NCI-H1417 (cell line): ENCODE data around the gene ATP5F1A.

ENCODE experiments used
- DNase-seq, 3 experiments: peaks; one replicate each; lab custom pipeline; 2025; lab: John Stamatoyannopoulos, UW

Gene ATP5F1A

GRCh38 chr18:46073474-46074331, 24.4 kb downstream of the ATP5F1A start:
- DNase-seq, result peak; percentile 55 to 87 (median 57)

DNA sequence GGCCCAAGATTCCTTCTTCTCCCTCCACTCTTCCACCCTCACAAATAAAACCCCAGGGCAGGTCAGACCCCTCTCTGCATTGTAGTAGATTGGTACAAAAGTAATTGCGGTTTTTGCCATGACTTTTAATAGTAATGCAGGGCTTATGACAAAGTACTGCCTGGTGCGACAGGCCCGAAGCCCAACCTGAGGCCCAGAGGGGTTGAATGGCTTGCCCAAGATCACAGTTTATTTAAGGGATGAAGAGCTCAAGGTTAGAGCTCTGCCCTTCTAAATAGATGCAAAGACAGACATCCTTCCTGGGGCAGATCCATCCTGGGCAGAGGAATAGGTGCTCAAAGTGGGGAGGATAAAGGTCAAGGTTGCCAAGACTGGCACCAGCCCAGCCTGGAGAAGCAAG, 25.1 kb downstream of the ATP5F1A start:
- DNase-seq, result no peak

GRCh38 chr18:46072376-46072867, 25.7 kb downstream of the ATP5F1A start:
- no peak for DNase-seq

DNA sequence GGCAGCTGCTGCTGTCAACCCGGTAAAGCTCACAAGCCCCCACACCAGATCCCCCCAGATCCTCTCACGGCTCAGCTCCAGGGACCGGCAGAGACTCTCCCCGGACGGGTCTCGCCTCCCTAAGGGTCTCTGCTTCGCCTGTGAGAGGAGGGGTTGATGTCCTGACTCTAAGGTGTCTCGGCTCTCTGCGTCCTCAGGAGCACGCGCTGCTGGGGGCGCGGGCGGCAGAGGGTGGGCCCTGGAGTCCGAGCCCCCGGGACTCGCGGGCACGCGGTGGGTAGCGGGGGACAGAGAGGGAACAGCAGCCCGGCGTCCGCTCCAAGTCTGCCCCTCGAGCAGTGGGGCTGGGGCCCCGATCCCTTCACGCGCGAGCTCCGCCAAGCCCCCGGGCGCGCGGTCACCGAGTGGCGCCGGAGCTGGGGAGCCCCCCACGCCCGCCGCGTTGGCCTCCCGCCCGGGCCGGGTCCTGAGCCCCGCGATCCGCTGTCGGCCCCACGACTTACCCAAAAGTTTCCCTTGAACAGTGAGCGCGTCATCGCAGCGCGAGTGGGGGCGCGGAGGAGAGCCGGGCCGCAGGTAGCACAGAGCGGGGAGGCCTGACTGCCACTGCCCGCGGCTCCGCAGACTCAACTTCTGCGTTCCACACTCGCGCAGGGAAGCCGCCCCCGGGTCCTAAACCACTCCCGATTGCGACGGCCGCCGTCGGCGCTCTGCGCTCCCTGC, 26.3 kb downstream of the ATP5F1A start, which contains the start of gene PSTPIP2:
PSTPIP2 (minus strand) TSS at position 608 of the 723 bp plus-strand sequence; CDS start at position 536, 72 bp downstream.
- DNase-seq, result peak; percentile 16 to 67 (median 65)

DNA sequence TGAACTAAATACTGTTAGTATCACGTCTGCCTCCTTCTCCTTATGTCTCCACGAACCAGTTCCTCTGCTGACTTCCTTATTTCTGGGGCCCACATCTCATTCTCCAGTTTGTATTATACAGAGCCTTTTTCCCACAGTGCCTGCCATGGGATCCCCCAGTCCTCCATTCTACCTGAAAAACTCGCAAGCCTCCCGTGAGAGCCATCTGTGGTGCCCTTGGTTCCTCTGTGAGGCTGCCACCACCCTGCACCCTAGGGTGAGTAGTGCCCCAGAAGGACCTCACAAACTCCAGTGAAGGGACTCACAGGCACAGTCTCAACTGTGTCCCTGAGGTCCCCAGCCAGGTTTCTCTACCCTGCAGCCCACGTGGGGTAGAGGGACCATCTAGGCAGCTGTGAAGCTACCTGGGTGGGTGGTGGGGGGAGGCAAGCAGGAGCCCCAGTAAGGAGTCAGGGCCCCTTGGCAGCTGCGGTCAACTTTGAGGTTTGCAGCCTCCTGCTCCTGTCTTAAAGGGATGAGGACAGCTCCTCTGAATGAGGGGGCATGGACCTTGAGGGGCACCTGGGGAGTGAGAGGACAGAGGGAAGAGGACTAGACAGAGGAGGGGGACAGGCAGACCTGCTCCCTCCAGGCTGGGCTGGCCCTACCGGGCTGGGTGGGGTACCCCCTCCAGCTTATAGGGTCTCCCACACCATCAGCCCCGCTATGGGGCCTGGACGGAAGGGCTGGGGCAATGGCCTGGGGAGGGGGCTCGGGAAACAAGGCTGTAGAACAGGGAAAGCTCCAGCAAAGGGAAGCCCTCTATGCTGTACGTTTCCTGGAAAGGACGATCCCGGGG, 27.1 kb downstream of the ATP5F1A start:
- peak in 1 of 3 experiments; percentile 45 for DNase-seq

GRCh38 chr18:46070232-46070631, 27.9 kb downstream of the ATP5F1A start:
- no peak for DNase-seq

DNA sequence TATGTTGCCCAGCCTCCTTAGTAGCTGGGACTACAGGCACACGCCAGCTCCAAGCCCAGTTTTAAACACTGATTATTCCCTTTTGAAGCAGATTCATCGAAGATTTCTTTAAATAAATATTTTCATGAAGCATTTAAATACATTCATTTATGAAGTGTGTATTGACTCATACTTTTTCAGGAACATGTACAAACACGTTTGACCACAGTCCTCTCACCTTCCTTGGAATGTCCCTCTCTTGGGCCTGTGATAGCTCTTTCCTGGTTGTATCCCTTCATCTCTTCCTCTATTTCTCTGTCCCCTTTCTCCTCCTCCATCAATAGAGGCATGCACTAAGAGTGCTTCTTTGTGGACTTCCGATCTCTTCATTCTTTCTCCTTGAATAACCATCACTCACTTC, 28.6 kb downstream of the ATP5F1A start:
- no peak for DNase-seq

DNA sequence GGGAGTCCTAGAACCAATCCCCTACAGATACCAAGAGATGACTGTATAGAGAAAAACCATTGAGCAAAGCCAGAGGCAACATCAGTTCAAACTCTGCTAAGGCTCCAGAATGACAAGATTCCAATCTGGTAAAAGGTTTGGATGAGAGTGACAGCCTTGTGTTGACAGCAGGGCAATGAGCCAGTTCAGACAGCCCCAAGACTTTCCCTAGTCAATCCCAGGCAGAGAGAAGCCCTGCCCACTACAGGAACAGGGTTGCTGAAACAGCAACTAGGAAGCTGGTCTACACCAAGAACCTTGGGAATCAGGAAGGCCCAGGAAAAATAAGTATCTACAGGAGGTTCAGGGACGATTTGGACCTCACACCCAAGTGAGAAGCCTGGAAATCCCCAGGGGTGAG, 29.3 kb downstream of the ATP5F1A start:
- DNase-seq, result no peak

- no peak for DNase-seq
Measured at GRCh38 chr18:46067438-46068007, 30.6 kb downstream of the ATP5F1A start.

DNA sequence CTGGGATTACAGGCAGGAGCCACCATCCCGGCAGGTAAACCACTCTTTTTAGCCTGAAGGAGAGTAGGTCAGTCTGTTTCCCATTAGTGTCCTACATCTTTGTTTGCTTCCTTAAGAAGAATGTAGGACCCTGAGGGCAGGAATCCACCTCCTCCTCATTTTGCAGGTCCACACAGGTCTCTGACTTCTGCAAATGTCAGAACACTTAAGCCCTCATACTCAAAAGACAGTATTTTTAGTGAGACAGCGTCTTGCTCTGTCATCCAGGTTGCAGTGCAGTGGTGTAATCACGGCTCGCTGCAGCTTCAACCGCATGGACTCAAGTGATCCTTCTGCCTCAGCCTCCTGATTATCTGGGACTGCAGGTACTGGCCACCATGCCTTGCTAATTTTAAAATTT, 35.3 kb downstream of the ATP5F1A start:
- no peak for DNase-seq

- no peak for DNase-seq
Measured at GRCh38 chr18:46061796-46062195, 36.3 kb downstream of the ATP5F1A start.

- no peak for DNase-seq
Measured at GRCh38 chr18:46061387-46061786, 36.7 kb downstream of the ATP5F1A start.

- DNase-seq, result no peak
Measured at GRCh38 chr18:46060359-46060841, 37.7 kb downstream of the ATP5F1A start.

- DNase-seq, result no peak
Measured at GRCh38 chr18:46055838-46056230, 42.3 kb downstream of the ATP5F1A start.

DNA sequence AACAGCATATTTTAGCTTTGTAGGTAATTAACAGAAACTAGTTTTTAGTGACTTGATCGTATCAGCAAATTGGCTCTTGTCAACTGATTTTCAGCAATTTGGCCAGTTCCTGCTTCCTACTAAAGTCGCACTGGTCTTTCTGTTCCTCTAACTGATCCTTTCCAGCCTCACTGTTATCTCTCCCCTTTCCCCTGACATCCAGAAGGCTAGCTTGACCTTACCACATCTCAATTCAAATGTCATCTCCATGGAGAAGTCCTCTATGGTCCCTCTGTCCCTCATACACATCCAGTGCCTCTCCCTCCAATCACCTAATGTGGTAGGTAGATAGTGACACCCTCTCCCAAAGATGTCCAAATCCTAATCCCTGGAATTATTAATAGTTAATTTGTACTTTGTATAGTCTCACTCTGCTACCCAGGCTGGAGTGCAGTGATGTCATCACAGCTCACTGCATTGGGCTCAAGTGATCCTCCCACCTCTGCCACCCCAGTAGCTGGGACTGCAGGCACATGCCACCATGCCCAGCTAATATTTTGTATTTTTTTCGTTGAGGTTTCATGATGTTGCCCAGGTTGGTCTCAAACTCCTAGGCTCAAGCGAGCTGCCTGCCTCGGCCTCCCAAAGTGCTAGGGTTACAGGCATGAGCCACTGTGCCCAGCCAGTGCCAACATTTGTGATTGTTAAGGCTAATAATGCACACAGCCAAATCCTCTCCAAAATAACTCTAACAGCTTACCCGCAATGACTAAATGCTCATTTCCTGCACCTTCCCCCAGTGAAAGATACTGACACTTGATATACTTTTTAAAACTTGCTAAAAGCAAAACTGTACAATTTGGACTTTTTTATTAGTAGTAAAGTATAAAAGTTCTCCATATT, 42.9 kb downstream of the ATP5F1A start:
- no peak for DNase-seq

GRCh38 chr18:46053368-46054095, 44.6 kb downstream of the ATP5F1A start:
- no peak for DNase-seq

DNA sequence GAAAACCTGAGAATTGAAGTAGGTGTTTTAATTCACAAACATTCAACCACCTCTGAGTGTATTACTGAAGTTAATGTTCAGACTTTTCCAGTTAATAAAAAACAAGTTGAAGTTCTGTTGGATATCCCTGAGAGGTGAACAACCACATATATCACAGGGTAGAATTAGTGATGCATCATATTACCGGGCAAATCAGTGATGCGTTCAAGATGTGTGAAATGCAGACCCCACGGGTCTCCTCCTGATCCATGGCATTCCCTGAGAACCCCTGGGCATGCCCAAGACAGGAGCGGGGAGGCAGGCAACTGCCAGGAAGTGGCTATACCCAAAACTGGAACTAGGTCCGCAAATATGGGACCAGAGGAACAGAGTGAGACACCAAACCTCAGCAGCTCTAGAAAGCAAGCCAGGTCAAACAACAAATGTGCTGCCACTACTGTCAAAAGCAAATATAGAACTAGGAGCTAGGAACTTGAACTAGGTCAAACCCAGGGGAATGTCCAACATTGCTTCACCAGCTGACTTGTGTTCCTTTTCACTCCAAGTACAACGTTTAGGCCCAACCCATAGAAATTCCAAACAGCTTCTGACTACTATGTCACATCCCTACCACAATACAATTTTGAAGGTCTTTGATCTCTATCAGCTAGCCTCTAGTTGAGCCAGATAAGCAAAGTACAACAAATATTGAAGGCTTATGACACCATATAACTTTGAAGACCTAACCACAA, 46.2 kb downstream of the ATP5F1A start:
- no peak for DNase-seq

- DNase-seq, result no peak
Measured at GRCh38 chr18:46050268-46050667, 47.8 kb downstream of the ATP5F1A start.

DNA sequence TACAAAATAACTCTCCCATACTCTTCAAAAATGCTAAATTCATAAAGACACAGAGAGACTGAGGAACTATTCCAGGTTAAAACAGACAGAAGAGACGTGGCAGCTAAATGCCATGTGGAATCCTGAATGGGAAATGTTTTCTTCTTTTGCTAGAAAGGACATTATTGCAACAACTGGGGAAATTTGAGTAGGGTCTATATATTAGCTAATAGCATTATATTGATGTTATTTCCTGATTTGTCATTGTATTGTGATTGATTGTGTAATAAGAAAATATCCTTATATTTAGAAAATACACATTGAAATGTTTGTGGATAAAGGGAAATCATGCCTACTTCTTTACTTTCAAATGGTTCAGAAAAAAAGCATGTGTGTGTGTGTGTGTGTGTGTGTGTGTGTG, 49.5 kb downstream of the ATP5F1A start:
- DNase-seq, result no peak
